DND-41 (cell line): ENCODE data around the gene TK2.
A peak's percentile ranks its signal among the peaks of the same experiment; 100 is the strongest.
"Not testable (repeated sequence)": the region's sequence is repeated elsewhere in the genome, so short reads cannot be mapped to it uniquely, and the experiment has no call there.

Experiments used
- ATAC-seq: fragments of 200-7000 bp; cut with Tn5 transposase; 3 replicates; pipeline ENCODE4 v1.9.1; 2021; ENCODE audit warnings: low read depth; ENCODE audit not compliant: insufficient read depth
- DNase-seq: peaks from one replicate; pipeline ENCODE4 v3.0.0-alpha.2; 2020
- H2AFZ ChIP-seq: 2 replicates; pipeline ENCODE4 v1.6.0; 2012; ENCODE audit warnings: low read depth, low read length
- H3K27ac ChIP-seq: 2 replicates; pipeline ENCODE4 v1.5.1; 2012; ENCODE audit warnings: low read length, inconsistent platforms
- H3K27me3 ChIP-seq: fragments of 200-600 bp; sonication (generic); 2 replicates; pipeline ENCODE4 v1.6.0; 2012; ENCODE audit warnings: low read length, mild to moderate bottlenecking, inconsistent platforms; ENCODE audit not compliant: insufficient read depth, poor library complexity
- H3K36me3 ChIP-seq: 2 replicates; pipeline ENCODE4 v1.5.1; 2012; ENCODE audit warnings: low read length, inconsistent platforms; ENCODE audit not compliant: insufficient read depth
- H3K4me1 ChIP-seq: 2 replicates; pipeline ENCODE4 v1.5.1; 2012; ENCODE audit warnings: mild to moderate bottlenecking, low read length; ENCODE audit not compliant: insufficient read depth
- H3K4me2 ChIP-seq: 2 replicates; pipeline ENCODE4 v1.6.0; 2012; ENCODE audit warnings: mild to moderate bottlenecking, moderate library complexity, low read length, inconsistent platforms; ENCODE audit not compliant: insufficient read depth
- H3K4me3 ChIP-seq, 2 experiments: fragments of 200-600 bp in 1 of 2; shearing (Covaris generic) in 1 of 2; 2 replicates each; pipeline ENCODE4 v1.5.1; 2012 to 2016; ENCODE audit warnings: inconsistent platforms in 2 of 2, low read length in 2 of 2, mild to moderate bottlenecking in 2 of 2, low read depth in 1 of 2, moderate library complexity in 1 of 2
- H3K79me2 ChIP-seq: 2 replicates; pipeline ENCODE4 v1.6.0; 2012; ENCODE audit warnings: low read length, inconsistent platforms; ENCODE audit not compliant: insufficient read depth
- H3K9ac ChIP-seq: 2 replicates; pipeline ENCODE4 v1.6.0; 2012; ENCODE audit warnings: low read depth, mild to moderate bottlenecking, inconsistent platforms, low read length, moderate library complexity
- H3K9me3 ChIP-seq: 2 replicates; pipeline ENCODE4 v1.5.1; 2012; ENCODE audit warnings: low read length, moderate library complexity, mild to moderate bottlenecking, inconsistent platforms; ENCODE audit not compliant: insufficient read depth, severe bottlenecking
- H4K20me1 ChIP-seq: 2 replicates; pipeline ENCODE4 v1.6.0; 2012; ENCODE audit warnings: low read length; ENCODE audit not compliant: insufficient read depth
- EZH2 ChIP-seq: IDR thresholded peaks from 3 replicates; pipeline ENCODE4 v1.6.1; 2012; ENCODE audit warnings: borderline replicate concordance, low read depth, mild to moderate bottlenecking, moderate library complexity, low read length, inconsistent platforms; ENCODE audit not compliant: severe bottlenecking
- TF ChIP-seq, protein P1 (sequence below): IDR thresholded peaks from 2 replicates; pipeline ENCODE4 v1.5.1; 2012; ENCODE audit warnings: borderline replicate concordance, low read length, moderate library complexity, mild to moderate bottlenecking; ENCODE audit not compliant: poor library complexity, severe bottlenecking; ENCODE audit errors: extremely low read depth

The TK2 gene

DNA sequence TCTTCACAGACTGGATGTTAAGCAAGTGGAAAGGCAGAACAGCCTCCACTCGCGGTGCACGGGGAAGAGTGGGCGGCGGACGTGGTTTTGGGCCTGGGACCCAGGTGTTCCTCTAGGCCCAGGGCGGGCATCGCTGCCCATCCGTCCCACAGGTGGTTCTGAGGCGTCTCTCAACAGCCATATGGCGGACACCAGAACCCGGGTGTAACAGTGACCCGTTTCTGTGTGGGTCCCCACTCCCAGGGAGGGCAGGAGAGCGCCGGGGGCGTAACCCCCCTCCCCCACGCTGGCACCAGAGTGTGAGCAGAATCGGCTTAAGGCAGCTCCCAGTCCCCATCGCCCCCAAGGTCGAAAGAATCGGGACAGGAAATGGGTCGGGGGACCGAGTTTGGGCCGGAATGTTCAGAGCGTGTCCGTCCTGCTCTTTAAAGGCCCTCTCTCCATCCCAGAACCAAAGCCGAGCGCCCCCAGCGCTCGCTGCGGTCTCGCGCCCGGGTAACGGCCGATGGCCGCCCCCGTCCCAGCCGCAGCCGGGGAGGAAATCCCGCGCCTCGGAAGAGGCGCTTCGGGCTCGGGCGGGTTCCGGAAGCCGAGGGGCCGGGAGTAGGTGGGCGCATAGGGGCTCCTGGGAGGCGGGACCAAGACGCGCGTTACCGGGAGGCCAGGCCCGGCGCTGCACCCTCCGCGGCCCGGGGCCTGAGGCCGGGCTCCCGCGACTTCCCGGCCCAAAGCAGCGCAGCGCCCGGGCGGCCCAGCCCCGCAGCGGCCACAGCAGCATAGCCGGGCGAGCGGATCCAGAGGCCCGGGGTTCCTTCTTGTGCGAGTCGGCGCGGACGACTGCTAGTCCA, at the start of gene TK2:
Gene TK2, minus strand, starts transcription at position 839 of the 848 bp plus-strand sequence. Its CDS starts 61 bp downstream, at position 778.
- Histone ChIP-seq H3K79me2 (peaks cover 37% of the 10 kb centered on the region), H3K36me3 (peaks cover 13% of the 10 kb centered on the region), H3K4me1 (peaks cover 68% of the 10 kb centered on the region), H3K4me2 (peak within 1 kb of the TSS; percentile 70), H3K9ac (peak within 1 kb of the TSS; percentile 71), H3K4me3 (peak within 1 kb of the TSS; percentile 28 to 86; a peak in 3 of 4 replicates), H3K9me3 (no peaks in the 10 kb centered on the region), H4K20me1 (peaks cover 13% of the 10 kb centered on the region; the same call in 1 of the 2 replicates), H3K27me3 (no peaks in the 10 kb centered on the region), H2AFZ (peak within 1 kb of the TSS; percentile 69), H3K27ac (peak within 1 kb of the TSS; percentile 97)
- peak; percentile 70 for ATAC-seq
- TF ChIP-seq, protein P1, sequence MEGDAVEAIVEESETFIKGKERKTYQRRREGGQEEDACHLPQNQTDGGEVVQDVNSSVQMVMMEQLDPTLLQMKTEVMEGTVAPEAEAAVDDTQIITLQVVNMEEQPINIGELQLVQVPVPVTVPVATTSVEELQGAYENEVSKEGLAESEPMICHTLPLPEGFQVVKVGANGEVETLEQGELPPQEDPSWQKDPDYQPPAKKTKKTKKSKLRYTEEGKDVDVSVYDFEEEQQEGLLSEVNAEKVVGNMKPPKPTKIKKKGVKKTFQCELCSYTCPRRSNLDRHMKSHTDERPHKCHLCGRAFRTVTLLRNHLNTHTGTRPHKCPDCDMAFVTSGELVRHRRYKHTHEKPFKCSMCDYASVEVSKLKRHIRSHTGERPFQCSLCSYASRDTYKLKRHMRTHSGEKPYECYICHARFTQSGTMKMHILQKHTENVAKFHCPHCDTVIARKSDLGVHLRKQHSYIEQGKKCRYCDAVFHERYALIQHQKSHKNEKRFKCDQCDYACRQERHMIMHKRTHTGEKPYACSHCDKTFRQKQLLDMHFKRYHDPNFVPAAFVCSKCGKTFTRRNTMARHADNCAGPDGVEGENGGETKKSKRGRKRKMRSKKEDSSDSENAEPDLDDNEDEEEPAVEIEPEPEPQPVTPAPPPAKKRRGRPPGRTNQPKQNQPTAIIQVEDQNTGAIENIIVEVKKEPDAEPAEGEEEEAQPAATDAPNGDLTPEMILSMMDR: peak; percentile 7
- no peak for TF ChIP-seq EZH2
- DNase-seq: peak; percentile 84

GRCh38 chr16:66598111-66598510, 48.2 kb upstream of the TK2 start:
- peak; percentile 48; the same call in 1 of the 3 replicates for ATAC-seq
- Histone ChIP-seq H3K27me3 (no peaks in the 10 kb centered on the region), H3K4me2 (no peak overlapping the region), H3K4me3 (no peak overlapping the region), H3K9ac (no peak overlapping the region), H3K79me2 (no peaks in the 10 kb centered on the region), H3K27ac (no peak overlapping the region), H3K36me3 (no peaks in the 10 kb centered on the region), H3K4me1 (no peaks in the 10 kb centered on the region), H2AFZ (no peak overlapping the region), H3K9me3 (peaks cover 11% of the 10 kb centered on the region), H4K20me1 (no peaks in the 10 kb centered on the region)
- DNase-seq: no peak
- no peak for TF ChIP-seq EZH2
- TF ChIP-seq, protein P1: no peak

GRCh38 chr16:66596986-66597848, 47.3 kb upstream of the TK2 start:
- no peak overlapping the region for H3K4me2 ChIP-seq
- no peak overlapping the region for H3K27ac ChIP-seq
- ATAC-seq: no peak

DNA sequence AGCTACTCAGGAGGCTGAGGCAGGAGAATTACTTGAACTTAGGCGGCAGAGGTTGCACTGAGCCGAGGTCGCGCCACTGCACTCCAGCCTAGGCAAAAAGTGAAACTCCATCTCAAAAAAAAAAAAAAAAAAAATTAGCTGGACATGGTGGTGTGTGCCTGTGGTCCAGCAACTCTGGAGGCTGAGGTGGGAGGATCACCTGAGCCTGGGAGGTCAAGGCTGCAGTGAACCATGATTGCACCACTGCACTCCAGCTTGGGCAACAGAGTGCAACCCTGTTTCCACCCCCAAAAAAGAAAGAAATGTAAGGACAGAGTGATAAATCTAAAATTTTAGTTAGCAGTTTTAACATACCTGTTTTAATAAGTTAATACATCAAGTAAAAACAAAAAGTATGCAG, 46.6 kb upstream of the TK2 start:
- H3K4me1 ChIP-seq, H3K9ac ChIP-seq, ATAC-seq, H2AFZ ChIP-seq, H3K4me2 ChIP-seq, H3K27ac ChIP-seq, H3K36me3 ChIP-seq, H3K79me2 ChIP-seq, H3K27me3 ChIP-seq, H3K4me3 ChIP-seq, H4K20me1 ChIP-seq, H3K9me3 ChIP-seq, DNase-seq: not testable (repeated sequence)

More at GRCh38 chr16:66596986-66597848, 47.3 kb upstream of the TK2 start:
- H3K4me1 ChIP-seq: no peaks in the 10 kb centered on the region
- H2AFZ ChIP-seq: no peak overlapping the region
- H3K9me3 ChIP-seq: peaks cover 11% of the 10 kb centered on the region
- no peaks in the 10 kb centered on the region for H4K20me1 ChIP-seq
- no peak overlapping the region for H3K9ac ChIP-seq
- TF ChIP-seq, protein P1: no peak
- TF ChIP-seq EZH2: no peak
- H3K79me2 ChIP-seq: no peaks in the 10 kb centered on the region
- no peaks in the 10 kb centered on the region for H3K27me3 ChIP-seq
- DNase-seq: no peak
- H3K4me3 ChIP-seq: no peak overlapping the region
- H3K36me3 ChIP-seq: no peaks in the 10 kb centered on the region
